NCI-H526 (cell line): ENCODE results near the gene SIDT2.
"Not testable (repeated sequence)": the region's sequence is repeated elsewhere in the genome, so short reads cannot be mapped to it uniquely, and the experiment has no call there.

Experiments used
- DNase-seq, 2 experiments: peaks; one replicate each; lab custom pipeline; 2025; lab: John Stamatoyannopoulos, UW

Gene SIDT2

DNA sequence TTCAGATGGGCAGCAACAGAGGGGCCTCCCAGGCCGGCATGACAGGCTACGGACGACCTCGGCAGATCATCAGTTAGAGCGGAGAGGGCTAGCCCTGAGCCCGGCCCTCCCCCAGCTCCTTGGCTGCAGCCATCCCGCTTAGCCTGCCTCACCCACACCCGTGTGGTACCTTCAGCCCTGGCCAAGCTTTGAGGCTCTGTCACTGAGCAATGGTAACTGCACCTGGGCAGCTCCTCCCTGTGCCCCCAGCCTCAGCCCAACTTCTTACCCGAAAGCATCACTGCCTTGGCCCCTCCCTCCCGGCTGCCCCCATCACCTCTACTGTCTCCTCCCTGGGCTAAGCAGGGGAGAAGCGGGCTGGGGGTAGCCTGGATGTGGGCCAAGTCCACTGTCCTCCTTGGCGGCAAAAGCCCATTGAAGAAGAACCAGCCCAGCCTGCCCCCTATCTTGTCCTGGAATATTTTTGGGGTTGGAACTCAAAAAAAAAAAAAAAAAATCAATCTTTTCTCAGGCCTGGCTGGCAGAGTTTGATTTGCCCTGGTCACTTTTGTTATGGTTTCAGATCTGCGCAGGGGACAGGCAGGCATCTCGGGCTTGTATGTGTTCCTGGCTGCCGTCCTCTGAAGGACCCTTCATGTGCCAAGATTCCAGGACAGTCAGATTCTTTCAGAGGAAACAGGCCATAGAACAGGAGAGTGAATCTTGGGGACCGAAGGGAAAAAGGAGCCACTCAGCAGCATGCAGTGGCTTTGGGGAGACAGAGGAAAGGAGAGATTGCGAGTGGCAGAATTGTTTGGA, 25.9 kb downstream of the SIDT2 start:
- no peak for DNase-seq

DNA sequence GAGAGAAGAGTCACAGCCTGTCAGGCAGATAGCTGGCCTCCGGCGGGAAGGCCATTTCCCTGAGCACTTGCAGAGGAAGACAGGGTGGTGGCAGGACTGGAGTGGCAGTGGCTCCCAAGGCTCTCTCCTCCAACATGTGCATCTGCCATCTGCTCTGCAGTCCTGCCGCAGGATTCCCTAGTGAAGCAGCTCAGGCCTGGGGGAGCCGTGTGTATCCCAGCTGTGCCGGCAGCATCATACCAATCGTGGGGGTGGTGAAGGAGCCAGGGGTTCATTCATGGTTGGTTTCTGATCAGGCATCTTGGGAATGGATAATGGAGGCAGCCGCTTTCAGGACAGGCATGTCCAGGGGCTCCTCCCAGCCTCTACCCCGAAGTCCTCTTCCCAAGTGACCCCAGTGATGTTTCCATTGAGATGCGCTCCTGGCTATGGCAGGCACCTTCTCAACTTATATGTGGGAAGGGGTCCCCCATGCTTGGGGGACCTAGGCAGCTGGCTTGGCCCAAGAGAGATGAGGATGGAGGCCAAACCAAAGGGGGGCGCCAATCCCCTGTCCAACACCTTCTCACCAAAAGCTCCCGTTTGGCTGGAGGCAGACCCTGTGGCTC, 26.8 kb downstream of the SIDT2 start:
- no peak for DNase-seq

- not testable (repeated sequence) for DNase-seq
Measured at GRCh38 chr11:117206111-117206510, 27.6 kb downstream of the SIDT2 start.

- not testable (repeated sequence) for DNase-seq
Measured at GRCh38 chr11:117206859-117207258, 28.3 kb downstream of the SIDT2 start.

DNA sequence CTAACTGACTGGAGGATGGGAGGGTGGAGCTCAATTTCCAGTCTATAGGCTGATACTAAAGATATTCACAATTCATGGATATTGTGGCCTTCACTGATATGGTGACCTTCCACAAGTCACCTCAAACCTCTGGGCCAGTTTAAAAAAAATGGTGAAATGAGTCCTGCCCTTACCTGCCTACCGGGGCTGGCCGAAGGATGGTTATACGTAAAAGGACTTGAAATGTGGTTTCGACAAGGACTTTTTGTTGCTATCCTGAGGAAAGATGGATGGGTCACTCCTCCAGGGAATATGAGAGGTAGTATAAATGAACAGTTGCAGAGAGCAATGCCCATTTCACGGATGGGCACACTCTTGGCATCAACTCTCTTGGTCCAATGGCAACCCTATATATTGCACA, 28.9 kb downstream of the SIDT2 start:
- DNase-seq, result not testable (repeated sequence)

DNA sequence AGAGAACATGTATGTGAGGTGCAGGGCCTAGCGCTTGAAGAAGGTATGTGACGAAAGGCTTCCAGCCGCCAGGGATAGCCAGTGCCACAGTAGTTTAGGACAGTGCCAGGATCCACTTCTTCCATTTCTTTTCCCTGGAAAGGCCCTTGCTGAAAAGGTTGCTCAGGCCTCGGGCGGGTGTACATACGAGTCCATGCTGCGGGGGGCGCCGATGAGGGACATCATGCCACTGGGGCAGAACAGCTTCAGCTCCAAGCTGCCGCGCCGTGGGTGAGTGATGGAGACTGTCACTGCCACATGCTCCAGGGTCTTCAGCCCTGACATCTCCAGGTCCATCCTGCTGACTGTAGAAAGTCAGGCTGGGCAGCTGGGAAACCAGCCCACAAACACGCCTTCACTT, 30.2 kb downstream of the SIDT2 start:
- DNase-seq, result not testable (repeated sequence)

DNA sequence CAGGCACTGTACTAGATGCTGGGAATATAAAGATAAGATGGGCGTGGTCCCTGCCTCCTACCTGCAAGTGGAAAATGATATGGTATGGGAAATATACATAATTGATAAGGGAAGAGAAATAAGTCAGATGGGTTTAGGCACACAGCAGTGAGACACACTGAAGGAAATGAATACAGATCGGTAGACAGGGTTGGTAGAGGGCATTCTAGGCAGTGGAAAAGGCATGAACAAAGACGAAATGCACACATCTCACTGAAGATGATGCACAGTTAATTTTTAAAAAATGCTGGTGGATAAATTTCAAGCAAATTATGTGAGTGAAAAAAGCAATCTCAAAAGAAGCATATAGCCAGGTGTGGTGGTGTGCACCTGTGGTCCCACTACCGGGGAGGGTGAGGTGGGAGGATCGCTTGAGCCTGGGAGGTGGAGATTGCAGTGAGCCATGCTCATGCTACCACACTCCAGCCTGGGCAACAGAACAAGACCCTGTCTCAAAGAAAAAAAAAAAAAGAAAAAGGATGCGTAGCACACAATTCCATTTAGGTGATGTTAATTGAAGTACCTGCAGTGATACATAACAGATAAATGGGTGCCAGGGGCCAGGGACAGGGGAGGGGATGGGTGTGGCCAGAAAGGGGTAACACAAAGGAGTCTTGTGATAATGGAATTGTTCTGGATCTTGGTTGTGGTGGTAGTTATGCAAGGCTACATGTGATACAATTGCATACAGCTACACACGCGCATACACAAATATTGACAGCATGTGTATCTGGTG, 31.0 kb downstream of the SIDT2 start:
- DNase-seq, result not testable (repeated sequence)

- DNase-seq, result no peak
Measured at GRCh38 chr11:117210620-117211019, 32.1 kb downstream of the SIDT2 start.

GRCh38 chr11:117212697-117213355, 34.3 kb downstream of the SIDT2 start:
- no peak for DNase-seq

DNA sequence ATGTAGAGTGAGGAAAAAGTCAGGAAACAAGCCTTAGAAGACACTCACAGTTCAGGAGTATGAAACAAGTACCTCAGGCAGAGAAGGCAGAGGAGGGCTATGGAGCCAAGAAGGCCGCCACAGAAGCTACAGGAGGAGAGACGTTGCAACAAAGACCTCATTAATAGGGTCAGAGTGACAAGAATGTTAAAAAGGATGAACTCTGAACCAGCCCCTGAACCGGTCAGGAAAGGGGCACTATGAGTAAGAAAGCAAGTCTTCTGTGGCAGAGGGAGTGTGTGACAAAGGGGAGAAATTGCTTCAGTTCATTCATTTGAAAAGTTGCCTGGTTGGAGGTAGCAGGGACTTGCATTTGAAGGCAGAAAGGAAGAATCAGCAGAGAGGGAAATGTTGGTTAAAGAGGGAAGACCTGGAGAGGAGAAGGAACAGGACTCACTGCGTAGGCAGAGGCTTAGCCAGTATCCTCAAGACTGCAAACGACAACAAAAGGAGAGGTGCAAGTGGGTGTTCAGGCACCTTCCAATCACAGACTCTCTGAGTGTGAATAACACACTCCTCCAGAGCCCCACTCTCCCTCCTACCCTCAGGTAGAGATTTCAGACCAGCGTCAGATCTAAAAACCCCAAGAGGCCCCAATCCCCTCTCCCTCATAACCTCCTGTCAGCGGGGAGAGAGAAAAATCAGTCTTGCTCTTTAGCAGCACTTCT, 36.0 kb downstream of the SIDT2 start:
- DNase-seq, result no peak

GRCh38 chr11:117217141-117218084, 38.9 kb downstream of the SIDT2 start:
- DNase-seq, result no peak

GRCh38 chr11:117218133-117218915, 39.8 kb downstream of the SIDT2 start:
- DNase-seq, result no peak

GRCh38 chr11:117219001-117219400, 40.5 kb downstream of the SIDT2 start:
- no peak for DNase-seq

- DNase-seq, result no peak
Measured at GRCh38 chr11:117219455-117219854, 40.9 kb downstream of the SIDT2 start.

DNA sequence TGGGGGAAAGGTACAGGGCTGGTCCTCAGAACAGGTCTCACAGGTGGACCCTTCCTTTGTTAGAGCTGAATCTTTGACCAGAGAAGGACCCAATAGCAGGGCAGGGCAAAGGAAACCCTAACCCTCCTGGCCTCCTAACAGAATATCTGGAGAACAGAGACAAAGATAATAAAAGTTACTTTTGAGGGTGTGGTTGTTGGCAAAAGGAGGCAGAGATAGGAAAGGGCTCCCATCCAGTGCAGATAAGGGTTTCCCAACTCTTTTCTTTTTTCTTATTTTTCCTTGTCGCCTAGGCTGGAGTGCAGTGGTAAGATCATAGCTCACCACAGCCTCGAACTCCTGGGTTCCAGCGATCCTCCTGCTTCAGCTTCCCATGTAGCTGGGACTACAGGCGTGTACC, 41.5 kb downstream of the SIDT2 start:
- no peak for DNase-seq

DNA sequence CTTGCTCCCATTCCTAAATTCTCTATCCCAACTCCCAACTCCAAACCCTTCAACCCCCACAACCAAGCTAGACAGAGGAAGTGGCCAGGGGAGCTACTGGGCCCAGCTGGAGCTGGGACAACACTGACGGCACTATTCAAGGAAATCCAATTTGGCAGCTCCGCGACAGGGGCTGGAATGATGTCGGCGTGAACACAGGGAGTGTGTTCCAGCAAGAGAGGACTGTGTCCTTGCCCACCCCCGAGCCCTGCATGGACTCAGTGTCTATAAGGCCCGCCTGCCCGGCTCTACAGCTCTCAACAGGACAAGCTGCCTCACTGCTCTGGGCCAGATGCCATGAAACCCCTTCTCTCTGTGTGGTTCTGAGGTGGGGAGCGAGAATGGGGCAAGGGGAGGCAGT, 42.0 kb downstream of the SIDT2 start:
- DNase-seq, result no peak

DNA sequence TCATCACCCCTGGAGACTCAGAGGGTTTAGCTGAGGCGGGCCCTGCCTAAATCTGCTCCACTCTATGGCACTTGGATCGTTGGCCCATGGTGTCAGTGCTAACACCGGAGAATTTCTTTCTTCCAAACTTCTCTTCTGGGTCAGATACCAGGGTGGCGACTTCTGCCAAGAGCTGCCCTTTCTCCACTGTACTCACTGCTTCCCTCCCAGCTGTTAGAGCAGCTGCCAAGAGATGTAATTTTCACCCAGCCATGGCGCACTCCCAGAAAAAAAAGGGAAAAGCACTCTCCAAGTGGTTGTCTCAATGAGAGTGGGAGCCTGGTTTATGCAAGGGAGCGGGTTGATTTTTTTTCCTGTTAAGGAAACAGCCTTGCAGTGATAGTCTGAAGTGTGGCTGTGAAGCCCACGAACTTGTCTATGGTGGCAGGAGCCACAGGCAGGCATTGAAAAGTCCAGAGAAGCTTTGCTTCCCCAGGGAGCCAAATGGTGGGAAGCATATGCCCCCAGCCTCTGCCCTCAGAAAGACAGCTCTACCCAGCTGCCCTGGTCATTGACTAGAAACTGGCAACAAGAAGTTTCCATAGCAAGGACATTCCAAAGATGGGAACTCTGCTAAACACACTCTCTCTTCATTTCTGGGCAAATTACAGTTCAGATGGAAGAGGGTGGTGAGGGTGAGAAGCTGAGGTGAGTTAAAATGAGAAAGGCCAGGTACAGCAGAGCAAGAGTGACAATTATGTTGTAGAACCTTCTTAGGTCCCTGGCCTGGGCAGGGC, 42.6 kb downstream of the SIDT2 start:
- DNase-seq, result no peak

- DNase-seq, result peak; percentile 40 to 72
Measured at GRCh38 chr11:117221775-117222517, 43.4 kb downstream of the SIDT2 start.
